Small intestine (tissue), 16 donors: ENCODE data around the gene SCUBE3. TPM values are rescaled to one million over a fixed set of nuclear protein-coding genes. Genes with fewer than 3 reads are reported as not detected.

ENCODE experiments used
- DNase-seq, 2 donors: peaks; one replicate each; pipeline versions ENCODE4 v3.0.0 to v3.0.0-alpha.2; 2013
- FAIRE-seq: peaks from 2 replicates; lab custom pipeline; 2012; peaks lifted over from hg19 to GRCh38; lab: Jason Lieb, UNC
- H3K27ac ChIP-seq, 3 donors: one replicate each; pipeline ENCODE4 v1.5.1; 2013; ENCODE audit warnings: low read length in 2 of 3, mild to moderate bottlenecking in 2 of 3, control low read depth in 1 of 3, inconsistent platforms in 1 of 3, low read depth in 1 of 3, moderate library complexity in 1 of 3
- H3K27me3 ChIP-seq, 3 donors: one replicate each; pipeline ENCODE4 v1.6.1; 2013; ENCODE audit warnings: low read length in 3 of 3, inconsistent platforms in 1 of 3; ENCODE audit not compliant: control insufficient read depth in 3 of 3, insufficient read depth in 3 of 3
- H3K36me3 ChIP-seq, 3 donors: one replicate each; pipeline ENCODE4 v1.6.1; 2013; ENCODE audit warnings: low read length in 3 of 3, inconsistent platforms in 1 of 3, low read depth in 1 of 3, mild to moderate bottlenecking in 1 of 3, moderate library complexity in 1 of 3; ENCODE audit not compliant: control insufficient read depth in 3 of 3, insufficient read depth in 2 of 3
- H3K4me1 ChIP-seq, 3 donors: one replicate each; pipeline ENCODE4 v1.6.1; 2013; ENCODE audit warnings: low read length in 2 of 3, inconsistent platforms in 1 of 3, low read depth in 1 of 3, mild to moderate bottlenecking in 1 of 3, moderate library complexity in 1 of 3; ENCODE audit not compliant: control insufficient read depth in 3 of 3, insufficient read depth in 2 of 3
- H3K4me3 ChIP-seq, 3 donors: one replicate each; pipeline ENCODE4 v1.5.1; 2013; ENCODE audit warnings: low read length in 3 of 3, control low read depth in 1 of 3, inconsistent platforms in 1 of 3, low read depth in 1 of 3, mild to moderate bottlenecking in 1 of 3, moderate library complexity in 1 of 3
- H3K9me3 ChIP-seq, 2 donors: one replicate each; pipeline ENCODE4 v1.6.1; 2013; ENCODE audit warnings: low read depth in 1 of 2, low read length in 1 of 2; ENCODE audit not compliant: control insufficient read depth in 2 of 2, insufficient read depth in 1 of 2
- WGBS, 3 donors: extraction: QIAGEN DNeasy Blood & Tissue Kit; methylation state at CpG; one replicate each; pipeline ENCODE4 v1.1.7; 2013; 5-methylcytosine and 5-hydroxymethylcytosine counted together
- long read RNA-seq, 10 donors: transcript quantifications; one replicate each; lab custom pipeline, GENCODE V29; 2026
- polyA plus RNA-seq, 4 donors: library from polyadenylated mRNA; stranded (reverse) in 3 of 4; unstranded in 1 of 4; fragments of 200-250 nt in 3 of 4; fragments of 120-200 nt in 1 of 4; gene quantifications; one replicate each; pipeline versions ENCODE4 v1.2.1 to v1.2.3, GENCODE V29; 2013
- donor health status: healthy with polysubstance abuse.
- donor health status: control.
- donor health status: control.
- donor health status: Bipolar disorder and iron deficiency.
- donor health status: healthy.

The SCUBE3 gene
- 1 to 10 TPM in 1 of 4 donors, under 1 TPM in 1, not detected in 2; 0.12 to 3.0 TPM for polyA plus RNA-seq
- long read RNA-seq, donor 1 = 0 reads
- long read RNA-seq, donor 2 = 0 reads
- long read RNA-seq, donor 3 = 0 reads
- long read RNA-seq, donor 4 = 0 reads
- long read RNA-seq, donor 5 = 0 reads
- long read RNA-seq, donor 6, full-length matches to known transcripts = 1 of 1 reads
- long read RNA-seq, donor 6, partial matches to known transcripts = 0 of 1 reads
- long read RNA-seq, donor 6, other reads (novel, unspliced or antisense) = 0 of 1 reads
- long read RNA-seq, donor 7 = 0 reads
- long read RNA-seq, donor 8 = 0 reads
- long read RNA-seq, donor 9 = 0 reads
- long read RNA-seq, donor 10 = 0 reads

DNA sequence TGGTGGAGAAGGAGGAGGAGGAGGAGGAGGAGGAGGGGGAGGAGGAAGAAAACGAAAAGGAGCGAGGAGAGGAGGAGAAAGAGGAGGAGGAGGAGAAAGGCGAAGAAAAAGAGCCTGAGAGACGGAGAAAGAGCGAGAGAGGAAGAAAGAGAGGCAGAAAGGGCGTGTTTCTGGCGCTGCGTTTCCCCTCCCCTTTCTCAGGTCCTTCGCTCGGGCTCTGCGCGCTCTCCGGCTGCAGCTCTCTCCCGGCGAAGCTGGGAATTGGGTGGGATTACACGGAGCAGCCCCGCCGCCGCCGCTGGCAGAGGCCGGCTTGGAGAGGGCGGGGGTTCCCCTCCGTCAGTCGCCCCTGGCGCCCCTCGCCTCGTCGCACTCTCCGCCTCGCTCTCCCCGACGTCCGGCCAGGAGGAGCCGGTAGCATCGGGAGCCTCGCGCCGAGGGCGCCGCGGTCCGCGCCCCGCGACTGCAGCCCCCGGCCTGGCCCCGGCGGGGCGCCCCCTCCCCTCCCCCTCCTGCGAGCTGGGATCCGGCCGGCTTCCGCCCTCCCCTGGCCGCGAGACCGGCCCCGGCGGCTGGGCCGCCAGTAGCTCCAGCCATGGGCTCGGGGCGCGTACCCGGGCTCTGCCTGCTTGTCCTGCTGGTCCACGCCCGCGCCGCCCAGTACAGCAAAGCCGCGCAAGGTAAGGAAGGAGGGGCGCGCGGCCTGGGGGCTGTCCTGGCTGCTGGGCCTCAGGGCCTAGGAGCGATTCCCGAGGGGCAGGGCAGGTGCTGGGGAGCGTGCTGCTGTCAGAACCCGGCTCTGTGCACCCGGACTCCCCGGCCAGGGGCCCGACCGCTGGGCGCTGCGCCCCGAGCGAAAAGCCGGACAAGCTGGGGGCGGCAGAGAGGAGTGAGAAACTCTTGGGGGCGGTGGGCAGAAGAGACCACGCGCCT, at the start of gene SCUBE3:
TSS of gene SCUBE3 (plus strand) at position 133 of the 933 bp plus-strand sequence. CDS start at position 596, 463 bp downstream.
- FAIRE-seq = no peak
- Histone ChIP-seq H3K9me3 (no peaks in the 10 kb centered on the region), H3K4me3 (peak within 1 kb of the TSS in 2 of 3 donors; percentile 38 to 46), H3K27ac (peak within 1 kb of the TSS in 1 of 3 donors; percentile 6), H3K36me3 (no peaks in the 10 kb centered on the region), H3K4me1 (peaks cover 0 to 8% (median 0%) of the 10 kb centered on the region in 3 donors), H3K27me3 (peaks cover 0 to 83% (median 20%) of the 10 kb centered on the region in 3 donors)
- WGBS, 3 donors = 1 to 2% (median 2%) methylated on average over 46 to 89 of the region's 89 CpGs
- peak; percentile 13 to 56 for DNase-seq

DNA sequence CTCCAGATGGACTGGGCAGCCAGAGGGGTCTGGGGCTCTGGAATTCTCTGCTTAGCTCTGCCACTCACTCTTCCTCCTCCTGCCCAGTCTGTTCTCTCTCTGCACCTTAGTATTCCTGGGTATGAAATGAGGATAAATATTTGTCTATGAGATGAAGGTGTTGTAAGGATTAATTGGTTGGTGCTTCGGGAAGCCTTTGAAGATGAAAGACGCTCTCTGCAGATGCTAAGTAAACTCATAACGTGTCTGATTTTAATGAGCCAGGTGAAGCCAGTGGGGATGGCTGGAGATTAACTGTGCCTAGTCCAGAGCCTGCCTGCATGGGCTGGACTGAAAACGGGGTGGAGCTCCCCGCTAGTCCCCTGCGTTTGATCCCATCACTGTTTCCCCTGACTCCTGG, 49.5 kb upstream of the SCUBE3 start:
- Histone ChIP-seq H3K4me3 (no peak overlapping the region), H3K9me3 (peaks cover 0 to 8% of the 10 kb centered on the region in 2 donors), H3K36me3 (no peaks in the 10 kb centered on the region), H3K4me1 (peaks cover 0 to 16% (median 0%) of the 10 kb centered on the region in 3 donors), H3K27ac (no peak overlapping the region), H3K27me3 (peaks cover 0 to 4% (median 0%) of the 10 kb centered on the region in 3 donors)
- WGBS, 3 donors = 82 to 85% (median 83%) methylated on average over 6 of the region's 6 CpGs
- DNase-seq (no peak), FAIRE-seq (no peak)

DNA sequence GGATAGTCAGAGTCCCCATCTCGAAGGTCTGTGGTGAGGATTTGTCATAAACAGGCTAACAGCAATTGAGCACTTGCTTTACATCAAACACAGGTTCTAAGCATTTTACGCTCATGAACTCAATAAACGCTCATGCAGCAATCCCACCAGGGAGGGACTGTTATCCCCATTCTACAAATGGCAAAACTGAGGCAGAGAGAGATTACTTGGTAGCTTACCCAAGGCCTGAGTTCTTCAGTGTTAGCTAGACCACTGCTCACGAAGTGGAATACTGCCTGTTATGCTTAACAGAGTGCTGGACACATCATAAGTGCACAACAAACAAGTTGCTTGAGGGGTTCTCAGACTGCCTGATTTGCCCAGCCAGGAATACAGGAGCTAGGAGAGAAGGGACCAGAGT, 48.9 kb upstream of the SCUBE3 start:
- WGBS, 3 donors = 91 to 92% (median 92%) methylated on average over 4 of the region's 4 CpGs
- FAIRE-seq (no peak), DNase-seq (no peak)
- H3K4me1 ChIP-seq = peaks cover 0 to 16% (median 0%) of the 10 kb centered on the region in 3 donors
- peaks cover 0 to 4% (median 0%) of the 10 kb centered on the region in 3 donors for H3K27me3 ChIP-seq
- no peak overlapping the region for H3K4me3 ChIP-seq
- H3K36me3 ChIP-seq = no peaks in the 10 kb centered on the region
- no peak overlapping the region for H3K27ac ChIP-seq
- peaks cover 0 to 8% of the 10 kb centered on the region in 2 donors for H3K9me3 ChIP-seq

DNA sequence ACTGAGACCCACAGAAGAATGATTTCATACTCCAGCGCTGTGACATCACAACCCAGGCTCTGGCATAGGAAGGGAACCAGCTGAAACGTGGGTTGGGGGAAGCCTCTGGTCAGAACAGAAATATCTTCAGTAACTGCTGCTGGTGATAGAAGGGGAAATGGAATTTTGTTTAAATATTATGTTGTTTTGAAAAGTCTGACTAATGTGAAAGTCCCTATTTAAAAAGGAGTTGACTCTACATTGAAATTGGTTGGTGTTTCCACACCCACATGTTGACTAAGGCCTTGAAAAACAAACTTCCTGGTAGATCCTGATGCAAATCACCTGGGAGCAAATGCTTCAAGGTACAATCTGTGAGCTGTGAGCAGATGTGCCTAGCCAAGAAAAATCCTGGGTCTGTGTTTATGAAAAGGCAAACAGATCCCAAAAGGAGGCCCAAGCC, 48.1 kb upstream of the SCUBE3 start:
- FAIRE-seq (no peak), DNase-seq (peak; percentile 50 to 67)
- 67 to 79% (median 74%) methylated on average over 2 of the region's 2 CpGs for WGBS, 3 donors
- Histone ChIP-seq H3K9me3 (peaks cover 0 to 8% of the 10 kb centered on the region in 2 donors), H3K4me1 (peaks cover 0 to 16% (median 0%) of the 10 kb centered on the region in 3 donors), H3K4me3 (no peak overlapping the region), H3K36me3 (no peaks in the 10 kb centered on the region), H3K27ac (peak overlapping the region in 2 of 3 donors; percentile 55 to 70), H3K27me3 (peaks cover 0 to 4% (median 0%) of the 10 kb centered on the region in 3 donors)

DNA sequence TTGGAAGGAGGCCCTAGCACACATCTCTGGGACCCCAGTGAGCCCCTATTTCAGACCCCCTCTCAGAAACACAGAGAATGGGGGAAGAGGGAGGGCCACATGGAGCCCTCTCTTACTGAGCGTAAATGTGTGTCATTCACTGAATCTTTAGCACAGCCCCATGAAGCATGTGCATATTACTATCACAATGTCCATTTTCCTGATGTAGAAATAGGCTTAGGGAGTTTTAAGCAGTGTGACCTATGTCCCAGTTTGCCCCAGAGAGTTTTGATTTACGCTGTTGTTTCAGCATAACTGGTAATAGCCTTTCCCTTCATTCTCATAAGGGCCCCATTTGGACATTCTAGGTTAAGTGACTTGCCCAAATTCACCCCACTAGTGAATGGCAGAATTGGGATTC, 47.6 kb upstream of the SCUBE3 start:
- DNase-seq (no peak), FAIRE-seq (no peak)
- Histone ChIP-seq H3K27me3 (peaks cover 0 to 4% (median 0%) of the 10 kb centered on the region in 3 donors), H3K27ac (peak overlapping the region in 2 of 3 donors; percentile 27 to 70), H3K36me3 (no peaks in the 10 kb centered on the region), H3K4me1 (peaks cover 0 to 16% (median 0%) of the 10 kb centered on the region in 3 donors), H3K4me3 (no peak overlapping the region), H3K9me3 (peaks cover 0 to 8% of the 10 kb centered on the region in 2 donors)
- 64 to 89% (median 83%) methylated on average over 2 of the region's 2 CpGs for WGBS, 3 donors

DNA sequence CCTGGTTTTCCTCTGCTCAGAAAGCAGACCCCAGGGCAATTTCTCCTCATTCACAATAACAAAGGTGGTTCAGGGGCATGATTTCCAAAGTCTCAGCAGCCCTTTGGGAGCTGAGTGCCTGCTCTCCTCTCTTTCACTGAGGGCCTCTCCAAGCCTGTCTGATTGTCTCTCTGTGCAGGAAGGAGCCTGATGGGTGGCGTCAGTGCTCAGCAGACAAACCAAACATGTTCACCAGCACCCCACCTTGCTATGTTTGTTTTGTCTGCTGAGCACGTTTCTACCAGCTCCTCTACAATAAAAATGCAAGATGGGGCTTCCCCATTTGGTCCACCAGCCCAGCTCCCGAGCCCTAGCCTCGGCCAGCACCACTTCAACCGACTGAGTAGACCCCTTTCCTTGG, 47.2 kb upstream of the SCUBE3 start:
- peak overlapping the region in 1 of 3 donors; percentile 70 for H3K27ac ChIP-seq
- FAIRE-seq = no peak
- no peaks in the 10 kb centered on the region for H3K36me3 ChIP-seq
- no peak overlapping the region for H3K4me3 ChIP-seq
- DNase-seq = peak; percentile 36 to 46
- peaks cover 0 to 16% (median 0%) of the 10 kb centered on the region in 3 donors for H3K4me1 ChIP-seq
- H3K27me3 ChIP-seq = peaks cover 0 to 4% (median 0%) of the 10 kb centered on the region in 3 donors
- 55 to 72% (median 60%) methylated on average over 5 of the region's 5 CpGs for WGBS, 3 donors
- H3K9me3 ChIP-seq = peaks cover 0 to 8% of the 10 kb centered on the region in 2 donors

DNA sequence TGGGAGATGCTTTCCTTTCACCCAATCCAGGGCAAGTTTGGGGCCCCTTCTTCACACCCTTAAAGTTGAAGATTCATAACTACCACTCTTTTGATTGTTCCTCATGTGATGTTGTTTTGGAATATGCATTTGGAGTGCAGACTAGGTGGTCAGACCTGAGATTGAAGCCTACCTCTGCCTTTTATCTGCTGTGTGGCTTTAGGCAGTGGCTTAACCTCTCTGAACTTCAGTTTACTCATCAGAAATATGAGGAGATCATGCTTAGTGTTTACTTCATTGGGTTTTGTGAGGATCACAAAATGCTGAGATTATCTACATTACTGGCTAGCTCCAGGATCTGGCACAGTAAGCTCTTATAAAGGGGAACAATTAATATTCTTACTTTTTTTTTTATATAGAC, 46.3 kb upstream of the SCUBE3 start:
- Histone ChIP-seq H3K27ac (no peak overlapping the region), H3K27me3 (peaks cover 0 to 4% (median 0%) of the 10 kb centered on the region in 3 donors), H3K9me3 (peaks cover 0 to 8% of the 10 kb centered on the region in 2 donors), H3K4me3 (no peak overlapping the region), H3K4me1 (peaks cover 0 to 16% (median 0%) of the 10 kb centered on the region in 3 donors), H3K36me3 (no peaks in the 10 kb centered on the region)
- FAIRE-seq (no peak), DNase-seq (no peak)

DNA sequence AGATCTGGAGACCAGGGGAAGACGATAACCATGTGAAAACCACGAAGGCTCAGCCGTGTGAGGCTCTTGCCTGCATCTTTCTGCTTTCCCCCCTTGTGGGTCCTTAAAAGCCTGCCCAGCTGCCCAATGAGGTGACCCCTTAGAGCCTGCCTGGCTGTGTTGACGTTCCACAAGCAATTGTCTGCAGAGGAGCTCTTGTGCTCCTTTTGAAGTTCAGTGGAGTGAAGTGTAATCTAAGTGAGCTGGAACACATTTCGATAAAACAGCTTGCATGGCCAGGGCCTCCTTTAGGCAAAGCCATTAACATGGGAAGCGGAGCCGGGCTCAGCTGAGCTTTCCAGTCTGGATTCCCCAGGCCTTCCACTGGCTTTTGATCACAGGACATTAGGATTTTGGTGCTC, 45.3 kb upstream of the SCUBE3 start:
- Histone ChIP-seq H3K4me1 (peaks cover 0 to 16% (median 0%) of the 10 kb centered on the region in 3 donors), H3K27ac (no peak overlapping the region), H3K9me3 (peaks cover 0 to 5% of the 10 kb centered on the region in 2 donors), H3K4me3 (no peak overlapping the region), H3K36me3 (no peaks in the 10 kb centered on the region), H3K27me3 (no peaks in the 10 kb centered on the region)
- DNase-seq (no peak), FAIRE-seq (no peak)
- WGBS, 3 donors = 83 to 95% (median 92%) methylated on average over 7 of the region's 7 CpGs
